Activated CD8-positive, alpha-beta memory T cell treated with anti-CD3 and anti-CD28 coated beads, Interleukin-2, amount 50 U/mL, for 4 hours (primary cell): ENCODE measurements around the gene MGARP.
"Not testable (repeated sequence)": the region's sequence is repeated elsewhere in the genome, so short reads cannot be mapped to it uniquely, and the experiment has no call there.

Experiments used
- DNase-seq: peaks from one replicate; pipeline ENCODE4 v3.0.0-alpha.2; 2020

Gene MGARP

DNA sequence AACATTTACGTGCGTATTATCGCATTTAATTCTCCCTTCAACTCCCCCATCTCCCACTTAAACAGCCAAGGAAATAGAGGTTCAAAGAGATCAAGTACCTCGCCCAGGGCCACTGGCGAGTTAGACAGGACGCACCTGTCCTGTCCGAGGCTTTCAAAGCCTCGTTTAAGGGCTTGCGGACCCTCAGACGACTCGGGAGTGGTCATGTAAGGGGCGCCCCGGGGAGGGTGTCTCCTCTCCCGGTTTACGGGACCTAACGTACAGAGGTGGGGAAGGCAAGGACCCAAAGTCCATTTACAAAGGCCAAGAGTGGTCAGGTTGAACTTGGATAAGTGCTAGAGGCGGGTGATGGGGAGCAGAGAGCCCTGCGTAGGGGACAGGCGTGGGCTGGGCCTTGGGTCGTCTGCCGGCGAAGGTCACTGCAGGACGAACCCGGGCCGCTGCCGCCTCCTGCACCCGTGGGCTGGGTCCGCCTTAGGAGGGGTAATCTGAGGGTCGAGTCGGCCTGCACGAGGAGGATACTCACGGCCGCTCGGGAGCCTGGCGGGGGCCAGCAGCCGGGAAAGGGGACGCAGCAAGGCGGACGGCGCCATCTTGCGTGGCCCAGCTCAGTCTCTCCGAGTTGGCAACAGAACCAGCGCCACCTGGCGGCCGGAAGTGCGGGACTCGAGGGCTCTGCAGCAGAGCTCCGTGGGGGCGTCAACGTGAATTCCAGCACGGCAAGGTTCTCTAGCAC is 15.3 kb upstream of the MGARP start:
- peak; percentile 100 for DNase-seq

DNA sequence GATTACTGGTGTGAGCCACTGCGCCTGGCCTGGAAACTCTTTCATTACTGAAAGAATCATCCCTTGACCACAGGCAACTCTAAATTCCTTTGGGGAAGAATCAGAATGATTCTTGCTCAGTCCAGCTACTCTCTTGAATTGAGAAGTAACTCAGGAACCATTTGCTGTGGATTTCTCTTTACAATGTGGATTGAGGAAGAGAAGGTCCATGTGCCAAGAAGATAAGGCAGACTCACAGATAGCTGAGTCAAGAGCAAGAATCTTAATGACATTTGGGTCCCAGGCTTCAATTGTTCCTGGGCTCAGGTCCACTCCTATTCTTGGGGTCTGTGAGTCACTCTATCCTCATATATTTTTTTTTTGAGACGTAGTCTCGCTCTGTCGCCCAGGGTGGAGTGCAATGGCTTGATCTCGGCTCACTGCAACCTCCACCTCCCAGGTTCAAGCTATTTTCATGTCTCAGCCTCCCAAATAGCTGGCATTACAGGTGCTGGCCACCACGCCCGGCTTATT is 6.2 kb upstream of the MGARP start:
- no peak for DNase-seq

DNA sequence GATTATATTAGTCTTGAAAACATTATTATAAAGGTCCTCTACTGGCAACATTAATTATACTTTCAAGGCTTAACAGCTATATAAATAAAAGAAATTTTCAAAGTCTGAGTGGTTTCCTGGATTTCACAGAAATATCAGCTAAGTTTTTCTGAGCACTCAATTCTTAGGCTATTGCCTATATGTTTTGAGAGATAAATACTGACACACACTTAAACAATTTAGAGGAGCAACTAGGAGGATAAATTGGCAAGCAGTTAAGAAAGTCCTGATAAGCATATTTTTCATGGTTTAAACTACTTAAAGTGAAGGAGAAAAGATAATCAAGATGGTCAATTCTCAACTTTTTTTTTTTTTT is 2.7 kb upstream of the MGARP start:
- DNase-seq = no peak

DNA sequence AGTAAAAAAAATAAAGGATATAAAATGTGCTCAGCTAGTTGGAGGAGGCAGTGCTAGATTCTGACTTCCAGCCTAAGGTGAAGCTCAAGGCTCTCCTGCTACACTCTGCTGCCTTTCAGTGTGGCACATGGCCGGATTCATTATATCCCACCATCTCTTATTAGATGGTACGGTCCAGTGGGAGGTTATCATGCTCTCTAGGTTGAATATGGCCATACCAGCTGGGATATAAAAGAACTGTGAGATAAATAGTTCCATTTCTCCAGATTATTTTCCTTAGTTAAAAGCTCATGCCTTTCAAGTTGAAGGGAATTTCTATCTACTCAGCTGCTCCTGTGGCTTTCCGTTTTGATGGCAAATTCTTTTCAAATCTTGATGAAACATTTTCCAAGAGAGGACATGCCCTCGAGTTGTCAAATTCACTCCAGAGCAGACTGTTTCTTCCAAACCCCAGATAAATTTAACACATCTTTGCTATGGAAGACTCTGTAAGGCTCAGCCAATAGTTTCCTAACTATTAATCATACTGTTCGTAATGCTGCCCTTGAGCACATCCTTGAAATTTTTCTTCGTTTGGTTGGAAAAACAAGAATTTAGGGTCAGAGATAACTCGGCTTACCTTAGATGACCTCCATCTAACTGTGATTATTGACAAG is 2.2 kb upstream of the MGARP start:
- DNase-seq = no peak

DNA sequence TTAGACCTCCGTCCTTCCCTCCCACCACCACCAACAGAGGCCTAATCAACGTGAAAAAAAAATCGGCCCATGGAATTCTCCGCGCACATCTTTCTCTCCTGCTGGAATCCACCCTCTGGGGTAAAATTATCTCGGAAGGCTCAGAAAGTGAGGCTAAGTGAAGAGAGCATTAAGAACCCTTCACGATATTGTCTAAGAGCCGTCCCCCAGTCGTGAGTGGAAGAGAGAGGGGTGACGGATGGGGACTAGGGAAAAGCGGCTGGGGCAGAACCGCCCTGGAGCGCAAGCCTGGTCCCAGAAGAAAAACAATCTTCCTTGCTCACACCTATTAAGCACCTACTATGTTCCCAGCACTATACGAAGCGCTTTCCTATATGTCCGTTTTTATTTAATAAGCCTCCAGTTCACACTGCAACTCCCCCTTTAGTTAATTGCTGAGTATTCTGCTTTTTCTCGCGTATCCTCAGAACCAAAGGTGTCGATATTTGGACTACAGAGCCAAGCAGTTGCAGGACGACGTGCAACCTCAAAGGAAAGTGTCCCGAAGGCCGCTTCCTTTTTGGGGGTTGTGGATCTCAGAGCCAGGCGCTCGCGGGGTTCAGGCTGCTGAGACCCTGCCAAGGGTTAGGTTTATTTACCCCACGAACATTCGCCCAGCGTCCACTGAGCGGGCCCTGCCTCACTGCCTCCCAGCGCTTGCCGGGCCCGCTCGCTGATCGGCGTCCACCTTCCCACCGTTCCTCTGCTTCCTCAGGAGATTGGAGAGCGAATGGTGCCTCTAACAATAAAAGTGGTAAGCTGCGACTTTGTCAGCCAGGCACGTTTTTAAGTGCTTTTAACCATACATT is 889 bp downstream of the MGARP start:
- DNase-seq = no peak

DNA sequence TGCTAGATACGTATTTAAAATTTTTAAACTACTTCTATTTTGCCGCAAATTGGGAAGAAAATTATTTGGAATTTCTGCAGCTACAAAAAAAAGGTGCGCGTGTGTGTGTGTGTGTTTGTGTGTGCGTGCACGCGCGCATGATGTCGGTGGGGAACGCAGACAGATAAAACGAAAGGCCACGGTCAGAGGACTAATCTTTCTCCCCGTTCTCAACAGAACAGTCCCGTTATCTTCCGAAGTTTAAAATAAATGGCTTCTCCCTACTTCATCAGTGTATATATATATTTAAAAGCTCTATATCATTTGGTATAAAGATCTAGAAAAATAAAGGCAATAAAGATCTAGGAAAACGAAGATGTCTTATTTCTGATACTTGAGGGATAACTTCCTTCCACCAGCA is 1.5 kb downstream of the MGARP start:
- no peak for DNase-seq

DNA sequence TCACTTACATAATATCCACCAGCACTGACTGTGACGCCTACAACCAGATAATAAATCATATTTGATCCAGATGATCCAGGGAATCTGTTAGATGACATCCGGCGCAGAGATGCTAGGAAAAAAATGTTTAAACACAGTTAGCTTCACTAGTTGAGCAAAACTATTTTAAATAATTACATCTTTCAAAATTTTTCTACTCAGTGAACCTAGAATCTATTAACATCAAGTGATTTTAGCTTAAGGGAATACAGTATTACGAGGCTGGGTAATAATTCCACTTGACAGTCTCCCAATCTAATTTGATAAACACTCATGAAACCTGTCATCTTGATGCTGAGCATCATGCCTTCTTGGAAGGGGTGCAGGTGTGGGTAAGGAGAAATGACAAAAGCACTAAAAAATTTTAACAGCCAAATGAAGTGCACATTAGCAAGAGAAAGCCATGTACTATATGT is 4.7 kb downstream of the MGARP start:
- DNase-seq = no peak

DNA sequence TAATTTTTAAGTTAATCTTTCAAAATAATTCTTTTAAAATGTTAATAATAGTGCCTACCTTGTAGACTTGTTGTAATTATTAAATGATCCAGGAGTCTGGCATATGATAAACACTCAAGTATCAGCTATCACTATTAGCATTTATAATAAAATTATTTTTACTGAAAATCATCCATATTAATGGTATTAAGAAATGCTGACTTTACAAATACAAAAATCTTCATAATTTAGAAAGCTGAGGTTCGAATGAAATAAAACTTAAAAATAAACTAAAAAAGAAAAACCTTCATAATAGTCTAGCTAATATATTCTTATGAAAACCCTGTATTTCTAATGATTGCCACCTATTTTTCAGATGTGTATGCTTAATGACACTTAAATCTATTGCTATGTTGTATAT is 5.2 kb downstream of the MGARP start:
- no peak for DNase-seq

DNA sequence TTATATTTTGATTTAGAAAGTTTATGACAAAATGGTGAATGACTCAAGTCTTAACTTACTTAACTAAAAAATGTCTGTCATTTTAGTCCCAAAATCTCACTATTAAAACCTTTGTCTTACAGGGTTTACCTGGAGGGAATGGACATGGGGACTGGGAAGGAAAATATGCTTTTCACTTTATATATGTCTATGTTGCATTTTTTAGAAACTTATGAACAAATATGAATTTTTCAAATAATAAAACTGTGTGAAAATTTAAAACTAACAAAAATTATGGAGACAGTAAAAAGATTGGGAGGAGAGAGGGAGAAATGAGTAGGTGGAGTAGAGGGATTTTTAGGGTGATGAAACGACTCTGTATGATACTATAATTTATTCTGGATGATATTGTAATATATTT is 6.2 kb downstream of the MGARP start:
- DNase-seq = no peak

DNA sequence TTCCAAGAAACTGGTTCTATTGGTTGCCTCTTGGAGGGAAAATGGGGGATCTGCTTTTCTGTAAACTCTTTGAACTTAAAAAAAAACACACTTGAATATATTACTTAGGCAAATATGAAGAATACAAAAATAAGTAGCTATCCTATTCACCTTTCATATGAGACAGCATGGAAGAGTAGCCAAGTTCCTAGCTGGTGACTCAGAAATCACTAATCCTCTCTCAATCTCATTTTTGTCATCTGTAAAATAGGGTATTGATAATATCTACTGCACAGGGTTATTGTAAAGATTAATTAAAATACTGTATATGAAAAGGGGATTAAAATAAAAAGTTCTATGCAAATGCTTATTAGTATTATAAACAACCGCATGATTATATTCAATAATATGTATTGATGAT is 12.7 kb downstream of the MGARP start:
- DNase-seq = no peak

DNA sequence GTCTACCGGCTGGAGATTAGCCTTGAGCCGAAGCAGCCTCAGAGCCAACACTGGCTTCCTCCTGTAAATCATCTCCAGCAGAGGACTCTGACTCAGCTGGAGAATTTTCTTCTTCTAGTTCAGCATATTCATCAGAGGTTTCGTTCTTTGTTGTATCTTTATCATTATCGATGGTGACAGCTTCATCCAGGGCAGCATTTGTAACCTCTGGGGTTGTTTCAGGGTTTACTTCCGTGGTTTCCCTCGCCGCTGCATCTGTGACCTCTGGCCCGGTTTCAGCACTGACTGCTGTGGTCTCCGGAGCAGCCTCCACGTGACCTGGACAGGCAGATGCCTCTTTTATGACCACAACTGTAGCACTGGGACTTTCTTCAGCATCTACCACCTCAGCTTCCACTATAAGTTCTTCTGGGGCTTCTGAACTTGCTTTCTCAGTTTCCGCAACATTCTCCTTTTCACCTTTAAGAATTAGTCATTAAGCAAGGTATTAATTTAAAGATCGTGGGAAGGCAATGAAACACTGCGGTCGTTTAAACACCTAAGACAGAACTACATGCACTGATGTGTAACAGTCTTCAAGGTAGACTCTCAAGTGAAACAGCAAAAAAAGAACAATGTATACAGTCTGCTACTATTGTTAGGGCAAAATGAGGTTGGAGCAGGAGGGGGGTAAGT is 13.3 kb downstream of the MGARP start:
- peak; percentile 56 for DNase-seq

DNA sequence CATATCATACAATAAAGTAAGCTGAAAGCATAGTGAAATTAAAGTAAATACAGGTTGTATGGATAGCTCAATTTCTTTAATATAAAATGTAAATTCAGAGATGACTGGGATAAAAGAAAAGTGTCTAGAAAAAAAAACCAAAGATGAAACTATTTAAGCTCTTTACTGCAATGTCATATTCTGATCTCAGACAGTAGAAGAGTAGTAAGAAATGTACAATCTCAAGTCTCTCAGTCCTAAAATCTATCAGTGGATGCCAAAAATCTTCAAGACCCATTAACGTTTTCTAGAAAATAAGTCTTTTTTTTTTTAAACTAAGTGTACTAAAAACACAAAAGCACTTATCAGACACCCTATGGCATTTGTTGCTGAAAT is 13.8 kb downstream of the MGARP start:
- no peak for DNase-seq

DNA sequence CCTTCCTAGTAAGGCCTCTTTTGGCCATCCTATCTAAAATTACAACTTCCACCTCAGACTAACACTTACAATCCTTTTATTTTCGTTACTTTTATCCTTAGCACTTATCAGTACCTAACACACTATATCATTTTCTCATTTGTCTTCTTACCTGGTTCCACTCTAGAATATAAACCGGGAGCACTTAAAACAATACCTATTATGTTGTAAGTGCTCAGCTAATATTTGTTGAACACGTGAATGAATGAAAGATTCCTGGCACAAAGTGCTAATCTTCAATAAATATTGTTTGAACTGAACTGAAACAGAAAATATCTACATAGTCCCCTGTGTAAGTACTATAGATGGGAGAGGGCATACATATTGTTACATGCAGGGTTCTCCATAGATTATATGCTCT is 14.4 kb downstream of the MGARP start:
- DNase-seq = no peak

DNA sequence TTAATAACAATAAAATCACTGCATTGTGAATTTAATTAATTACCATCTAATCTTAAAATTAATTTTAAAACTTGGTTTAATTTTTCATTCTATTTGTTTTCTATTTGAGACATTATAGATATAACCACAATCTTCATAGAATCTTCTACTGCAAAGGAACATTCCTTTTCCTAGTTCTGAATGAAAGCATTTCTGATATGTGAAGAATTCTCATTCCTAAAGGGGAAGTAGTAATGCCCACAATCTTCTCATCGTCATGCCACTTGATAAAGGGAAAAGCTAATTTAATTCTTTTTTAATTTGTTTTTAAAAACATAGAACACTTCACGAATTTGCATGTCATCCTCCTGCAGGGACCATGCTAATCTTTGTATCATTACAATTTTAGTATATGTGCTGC is 23.7 kb downstream of the MGARP start:
- DNase-seq = no peak

DNA sequence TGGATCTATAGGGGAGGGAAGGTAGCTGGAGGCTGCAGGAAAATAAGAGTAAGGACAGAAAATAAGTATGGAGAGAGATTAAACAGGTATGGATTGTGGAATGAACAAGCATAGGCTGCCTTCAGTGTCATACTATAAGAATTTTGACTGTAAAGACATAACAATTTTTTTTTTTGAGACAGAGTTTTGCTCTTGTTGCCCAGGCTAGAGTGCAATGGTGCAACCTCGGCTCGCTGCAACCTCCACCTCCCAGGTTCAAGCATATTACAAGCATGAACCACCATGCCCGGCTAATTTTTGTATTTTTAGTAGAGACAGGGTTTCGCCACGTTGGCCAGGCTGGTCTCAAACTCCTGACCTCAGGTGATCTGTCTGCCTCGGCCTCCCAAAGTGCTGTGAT is 24.4 kb downstream of the MGARP start:
- not testable (repeated sequence) for DNase-seq

DNA sequence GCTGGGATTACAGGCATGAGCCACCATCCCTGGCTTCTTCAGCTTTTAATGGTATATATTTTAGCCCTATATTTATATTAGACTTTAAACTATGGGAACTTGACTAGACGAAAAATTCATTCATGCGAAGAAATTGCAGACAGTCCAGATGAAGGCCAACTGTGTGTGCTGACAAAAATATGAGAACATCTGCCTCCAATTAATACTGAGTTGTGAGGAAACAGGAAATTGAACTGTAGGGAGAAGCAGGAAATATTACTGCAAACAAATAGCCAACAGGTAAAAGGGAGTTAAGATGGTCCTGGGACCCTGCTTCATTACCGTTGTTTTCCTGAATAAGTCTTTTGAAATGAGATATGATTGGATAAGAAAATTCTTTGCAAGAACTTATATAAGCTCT is 26.3 kb downstream of the MGARP start:
- no peak for DNase-seq

DNA sequence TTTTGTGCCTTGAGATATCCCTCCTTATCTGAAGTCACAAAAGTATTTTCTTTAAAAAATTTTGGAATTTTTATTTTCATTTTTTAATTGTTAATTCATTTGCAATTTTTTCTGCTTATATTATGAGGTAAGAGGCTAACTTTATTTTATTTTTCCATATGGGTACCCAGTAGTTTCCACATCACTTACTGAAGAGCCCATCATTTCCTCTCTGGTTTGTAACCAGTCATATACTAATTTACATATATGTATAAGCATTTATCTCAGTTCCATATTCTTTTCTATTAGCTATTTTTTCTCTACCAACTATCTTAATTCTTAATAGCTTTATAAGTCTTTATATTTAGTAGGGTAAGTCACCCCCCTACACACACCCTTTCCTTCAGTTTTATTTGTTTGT is 27.0 kb downstream of the MGARP start:
- DNase-seq = no peak

DNA sequence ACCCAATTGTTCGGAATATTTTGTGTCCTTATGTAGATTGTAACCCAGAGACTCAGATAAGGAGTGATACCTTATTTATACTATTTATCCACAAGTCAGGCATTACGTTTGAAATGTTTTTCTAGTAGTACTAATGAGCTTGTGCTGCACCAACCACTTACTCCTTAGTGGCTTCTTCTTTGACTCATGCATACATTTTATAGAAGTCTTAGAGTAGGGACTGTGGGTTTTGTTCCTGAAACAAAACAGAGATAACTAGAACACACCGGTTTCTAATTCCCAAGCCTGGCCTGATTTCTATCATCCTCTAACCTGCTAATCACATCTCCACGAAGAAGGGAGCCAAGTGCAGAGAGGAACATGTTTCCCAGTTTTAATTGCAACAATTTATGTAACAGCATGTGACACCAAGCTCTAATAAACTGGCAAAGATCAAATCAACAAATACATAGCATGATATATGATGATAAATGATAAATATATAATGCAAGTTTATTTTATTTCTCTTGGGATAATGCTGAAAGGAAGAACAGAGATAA is 32.3 kb downstream of the MGARP start:
- no peak for DNase-seq

DNA sequence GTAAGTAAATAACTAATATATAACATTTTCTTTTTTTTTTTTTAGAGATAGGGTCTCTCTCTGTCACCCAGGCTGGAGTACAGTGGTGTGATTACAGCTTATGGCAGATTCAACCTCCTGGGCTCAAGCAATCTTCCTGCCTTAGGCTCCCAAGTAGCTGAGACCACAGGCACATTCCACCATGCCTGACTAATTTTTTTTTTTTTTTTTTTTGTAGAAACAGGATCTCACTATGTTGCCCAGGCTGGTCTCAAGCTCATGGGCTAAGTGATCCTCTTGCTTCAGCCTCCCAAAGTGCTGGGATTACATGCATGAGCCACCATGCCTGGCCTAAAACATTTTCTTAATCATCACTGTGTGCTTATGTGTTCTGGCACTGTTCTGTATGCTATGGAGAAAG is 32.8 kb downstream of the MGARP start:
- DNase-seq = no peak

DNA sequence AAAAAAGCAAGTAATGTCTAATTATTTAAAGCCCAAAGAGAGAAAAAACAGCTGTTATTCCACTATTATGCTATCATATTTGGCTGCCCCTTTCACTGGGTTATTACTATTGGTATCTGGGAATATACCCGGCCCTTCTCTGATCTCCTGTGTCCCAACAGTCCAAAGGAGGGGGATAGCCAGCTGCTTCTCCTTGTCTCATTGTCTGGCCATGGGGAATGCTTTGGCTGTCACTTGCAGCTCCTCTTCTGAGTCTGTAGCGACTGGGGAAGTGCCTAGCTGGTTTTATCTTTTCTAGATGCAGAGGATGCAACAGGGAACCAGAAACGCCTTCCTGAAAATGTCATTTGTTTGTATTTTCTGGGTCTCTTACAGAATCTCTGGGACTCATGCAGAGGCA is 33.9 kb downstream of the MGARP start:
- DNase-seq = no peak

DNA sequence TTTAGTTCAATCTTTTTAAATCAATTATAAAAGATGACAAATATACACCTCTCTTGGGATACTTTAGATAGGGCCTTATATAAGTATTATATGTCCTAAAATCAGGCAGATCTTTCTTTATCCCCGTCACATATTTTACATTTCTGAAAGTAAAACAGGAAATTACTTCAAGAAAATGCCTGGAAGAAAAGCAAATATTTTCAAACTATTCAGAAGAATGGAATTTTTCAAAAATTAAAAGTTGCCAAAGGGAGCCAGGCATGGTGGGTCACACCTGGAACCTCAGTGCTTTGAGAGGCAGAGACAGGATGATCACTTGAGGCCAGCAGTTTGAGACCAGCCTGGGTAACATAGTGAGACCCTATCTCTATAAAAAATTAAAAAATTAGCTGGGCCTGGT is 34.4 kb downstream of the MGARP start:
- DNase-seq = no peak

DNA sequence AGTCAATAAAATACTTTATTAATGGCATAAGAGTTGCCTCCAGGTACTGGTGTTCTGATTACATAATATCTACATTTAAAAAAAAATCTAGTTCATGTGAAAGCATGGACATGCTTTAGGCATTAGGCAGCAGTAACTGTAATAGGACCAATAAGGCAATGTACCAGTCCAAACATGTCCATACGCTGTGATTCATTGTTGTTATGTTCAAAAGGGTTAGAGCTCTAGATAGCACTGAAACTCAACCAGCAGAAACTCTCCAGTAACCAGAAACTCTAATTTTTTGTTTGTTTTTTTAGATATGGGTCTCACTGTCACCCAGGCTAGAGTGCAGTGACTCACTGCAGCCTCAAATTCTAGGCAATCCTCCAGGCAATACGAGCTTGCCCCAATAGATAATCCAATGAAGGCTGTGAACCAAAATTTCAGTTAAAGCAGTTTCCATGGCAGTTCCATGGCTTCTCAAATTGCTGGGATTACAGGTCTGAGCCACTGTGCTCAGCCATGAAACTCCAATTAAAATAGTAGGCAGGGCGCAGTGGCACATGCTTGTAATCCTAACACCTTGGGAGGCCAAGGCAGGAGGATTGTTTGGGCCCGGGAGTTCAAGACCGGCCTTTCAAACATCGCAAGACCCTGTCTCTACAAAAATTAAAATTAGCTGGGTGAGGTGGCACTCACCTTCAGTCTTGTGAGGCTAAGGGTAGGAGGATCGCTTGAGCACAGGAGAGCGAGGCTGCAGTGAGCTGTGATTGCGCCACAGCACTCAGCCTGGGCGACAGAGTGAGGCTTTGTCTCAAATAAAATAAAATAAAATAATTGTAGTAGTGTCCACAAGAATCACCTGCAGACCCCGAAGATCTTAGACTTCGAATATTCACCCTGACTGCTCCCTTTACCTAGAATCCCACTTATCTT is 36.3 kb downstream of the MGARP start:
- no peak for DNase-seq
